ENCODE data around the gene HCN2. TPM values are rescaled to one million over a fixed set of nuclear protein-coding genes. Genes with fewer than 3 reads are reported as not detected.

HCN2 gene
- total and polyA plus RNA-seq, 5 experiments from 2014 or later = 0.03 to 0.68 (median 0.28) TPM; not detected in 1

GRCh38 chr19:650121-650520 is 60.4 kb downstream of the HCN2 start:
- no peaks in the 10 kb centered on the region for H3K9me3 Mint-ChIP-seq
- ATAC-seq = no peak
- no peak for DNase-seq
- no peaks in the 10 kb centered on the region for H3K27me3 Mint-ChIP-seq
- no peak overlapping the region for H3K4me3 Mint-ChIP-seq
- peaks cover 0 to 53% (median 7%) of the 10 kb centered on the region in 3 donors for H3K36me3 Mint-ChIP-seq
- H3K27ac Mint-ChIP-seq = no peak overlapping the region
- peaks cover 7 to 14% (median 8%) of the 10 kb centered on the region in 4 donors for H3K4me1 Mint-ChIP-seq
- POLR2A ChIA-PET = interaction anchor here (0.6 to 1.1 kb wide), 4 partner anchors 11 to 233 kb away, joined by 3 to 5 read pairs (median 4); no protein-coding TSS in a partner anchor

- Mint-ChIP-seq H3K4me1 (peaks cover 13 to 26% (median 20%) of the 10 kb centered on the region in 4 donors), H3K36me3 (peaks cover 0 to 63% (median 5%) of the 10 kb centered on the region in 3 donors), H3K27ac (peak overlapping the region in 1 of 10 donors; percentile 18), H3K9me3 (no peaks in the 10 kb centered on the region), H3K27me3 (no peaks in the 10 kb centered on the region), H3K4me3 (no peak overlapping the region)
- DNase-seq = no peak
- no peak for ATAC-seq
- POLR2A ChIA-PET = interaction anchor here (0.7 kb wide), 2 partner anchors 102 to 232 kb away, joined by 3 to 7 read pairs; no protein-coding TSS in a partner anchor
These were observed 61.6 kb downstream of the HCN2 start for GRCh38 chr19:651114-651818.

GRCh38 chr19:651991-652390 is 62.3 kb downstream of the HCN2 start:
- H3K36me3 Mint-ChIP-seq = peaks cover 0 to 60% (median 5%) of the 10 kb centered on the region in 3 donors
- no peaks in the 10 kb centered on the region for H3K9me3 Mint-ChIP-seq
- H3K27me3 Mint-ChIP-seq = no peaks in the 10 kb centered on the region
- H3K27ac Mint-ChIP-seq = no peak overlapping the region
- POLR2A ChIA-PET = no interaction called here
- H3K4me3 Mint-ChIP-seq = no peak overlapping the region
- ATAC-seq = no peak
- DNase-seq = no peak
- peaks cover 15 to 33% (median 25%) of the 10 kb centered on the region in 4 donors for H3K4me1 Mint-ChIP-seq

GRCh38 chr19:652467-653389 is 63.0 kb downstream of the HCN2 start:
- H3K27me3 Mint-ChIP-seq = no peaks in the 10 kb centered on the region
- POLR2A ChIA-PET = no interaction called here
- peaks cover 0 to 58% (median 5%) of the 10 kb centered on the region in 3 donors for H3K36me3 Mint-ChIP-seq
- H3K4me3 Mint-ChIP-seq = peak overlapping the region in 1 of 10 donors; percentile 22
- DNase-seq (no peak), ATAC-seq (no peak)
- no peaks in the 10 kb centered on the region for H3K9me3 Mint-ChIP-seq
- H3K4me1 Mint-ChIP-seq = peaks cover 15 to 40% (median 32%) of the 10 kb centered on the region in 4 donors
- peak overlapping the region in 3 of 10 donors; percentile 18 to 51 (median 21) for H3K27ac Mint-ChIP-seq

GRCh38 chr19:653425-653824 is 63.7 kb downstream of the HCN2 start:
- ATAC-seq (no peak), DNase-seq (no peak)
- Mint-ChIP-seq H3K4me3 (peak overlapping the region in 1 of 10 donors; percentile 41), H3K27ac (peak overlapping the region in 4 of 10 donors; percentile 18 to 65 (median 34)), H3K9me3 (no peaks in the 10 kb centered on the region), H3K27me3 (no peaks in the 10 kb centered on the region), H3K36me3 (peaks cover 0 to 54% (median 2%) of the 10 kb centered on the region in 3 donors), H3K4me1 (peaks cover 16 to 44% (median 33%) of the 10 kb centered on the region in 4 donors)
- POLR2A ChIA-PET = no interaction called here

- Mint-ChIP-seq H3K4me3 (peak overlapping the region in 6 of 10 donors; percentile 13 to 72 (median 58)), H3K27me3 (no peaks in the 10 kb centered on the region), H3K4me1 (peaks cover 24 to 61% (median 53%) of the 10 kb centered on the region in 4 donors), H3K27ac (peak overlapping the region in 8 of 10 donors; percentile 52 to 82 (median 66)), H3K9me3 (no peaks in the 10 kb centered on the region), H3K36me3 (peaks cover 0 to 53% (median 1%) of the 10 kb centered on the region in 3 donors)
- POLR2A ChIA-PET = interaction anchor here (2.1 kb wide), 1 partner anchor 10 kb away, joined by 7 read pairs; no protein-coding TSS in a partner anchor
- DNase-seq = no peak
- ATAC-seq = no peak
These were observed 66.0 kb downstream of the HCN2 start for GRCh38 chr19:655691-656090.

- Mint-ChIP-seq H3K27ac (peak overlapping the region in 6 of 10 donors; percentile 16 to 83 (median 41)), H3K4me3 (peak overlapping the region in 4 of 10 donors; percentile 14 to 57 (median 52)), H3K36me3 (peaks cover 0 to 43% (median 0%) of the 10 kb centered on the region in 3 donors), H3K9me3 (no peaks in the 10 kb centered on the region), H3K4me1 (peaks cover 25 to 68% (median 58%) of the 10 kb centered on the region in 4 donors), H3K27me3 (no peaks in the 10 kb centered on the region)
- no peak for ATAC-seq
- no peak for DNase-seq
- POLR2A ChIA-PET = interaction anchor here (1.1 to 2.1 kb wide), 2 partner anchors 11 to 15 kb away, joined by 7 to 8 read pairs; no protein-coding TSS in a partner anchor
These were observed 67.3 kb downstream of the HCN2 start for GRCh38 chr19:656751-657559.

- peak overlapping the region in 3 of 10 donors; percentile 16 to 56 (median 48) for H3K4me3 Mint-ChIP-seq
- no peaks in the 10 kb centered on the region for H3K9me3 Mint-ChIP-seq
- H3K27me3 Mint-ChIP-seq = no peaks in the 10 kb centered on the region
- POLR2A ChIA-PET = interaction anchor here (1.0 to 1.1 kb wide), 2 partner anchors 15 to 17 kb away, joined by 4 to 8 read pairs; no protein-coding TSS in a partner anchor
- DNase-seq (no peak), ATAC-seq (no peak)
- H3K4me1 Mint-ChIP-seq = peaks cover 25 to 69% (median 58%) of the 10 kb centered on the region in 4 donors
- peak overlapping the region in 4 of 10 donors; percentile 8 to 68 (median 34) for H3K27ac Mint-ChIP-seq
- peaks cover 0 to 43% (median 0%) of the 10 kb centered on the region in 3 donors for H3K36me3 Mint-ChIP-seq
These were observed 67.9 kb downstream of the HCN2 start for GRCh38 chr19:657611-658010.

GRCh38 chr19:658059-658839 is 68.6 kb downstream of the HCN2 start:
- H3K27ac Mint-ChIP-seq = peak overlapping the region in 7 of 10 donors; percentile 19 to 92 (median 68)

GRCh38 chr19:658916-659839 is 69.5 kb downstream of the HCN2 start:
- H3K4me1 Mint-ChIP-seq = peaks cover 28 to 73% (median 61%) of the 10 kb centered on the region in 4 donors
- POLR2A ChIA-PET = interaction anchor here (1.0 to 2.8 kb wide), 9 partner anchors 19 to 610 kb away, joined by 3 to 11 read pairs (median 4); partner anchors contain the start of genes CIRBP, GZMM, POLRMT and PTBP1

More at GRCh38 chr19:658059-658839, 68.6 kb downstream of the HCN2 start:
- Mint-ChIP-seq H3K4me3 (peak overlapping the region in 8 of 10 donors; percentile 16 to 98 (median 57)), H3K9me3 (no peaks in the 10 kb centered on the region), H3K4me1 (peaks cover 25 to 69% (median 59%) of the 10 kb centered on the region in 4 donors), H3K36me3 (peaks cover 0 to 41% (median 0%) of the 10 kb centered on the region in 3 donors), H3K27me3 (no peaks in the 10 kb centered on the region)
- POLR2A ChIA-PET = interaction anchor here (1.0 to 1.5 kb wide), 3 partner anchors 18 to 163 kb away, joined by 3 to 4 read pairs (median 3); partner anchors contain the start of gene POLRMT
- DNase-seq (no peak), ATAC-seq (no peak)

More at GRCh38 chr19:658916-659839, 69.5 kb downstream of the HCN2 start:
- peaks cover 0 to 31% (median 0%) of the 10 kb centered on the region in 3 donors for H3K36me3 Mint-ChIP-seq
- H3K4me3 Mint-ChIP-seq = peak overlapping the region; percentile 96 to 99 (median 97)
- ATAC-seq (no peak), DNase-seq (no peak)
- H3K27me3 Mint-ChIP-seq = no peaks in the 10 kb centered on the region
- peak overlapping the region; percentile 47 to 98 (median 97) for H3K27ac Mint-ChIP-seq
- H3K9me3 Mint-ChIP-seq = no peaks in the 10 kb centered on the region
